CD8-positive, alpha-beta memory T cell (primary cell): ENCODE data around the gene PTHLH. TPM values are rescaled to one million over a fixed set of nuclear protein-coding genes. Genes with fewer than 3 reads are reported as not detected.

Experiments used
- CTCF ChIA-PET: fragments of 350-600 bp; sonication (Branson Sonifier 250); formaldehyde crosslinking; loops from one replicate; lab custom pipeline; 2021; ENCODE audit warnings: antibody characterized with exemption; lab: Charles Lee
- POLR2A ChIA-PET: fragments of 350-600 bp; sonication (Branson Sonifier 250); formaldehyde crosslinking; loops from one replicate; lab custom pipeline; 2021; ENCODE audit warnings: antibody characterized with exemption; lab: Charles Lee
- DNase-seq, 5 donors: peaks; one replicate each; pipeline versions ENCODE4 v3.0.0 to v3.0.0-alpha.2; 2020 to 2022; ENCODE audit warnings: mixed read lengths in 1 of 5
- H3K27ac ChIP-seq: one replicate; pipeline ENCODE4 v1.7.0; 2013; ENCODE audit warnings: low read depth, mild to moderate bottlenecking, low read length, moderate library complexity
- H3K27me3 ChIP-seq: 2 replicates; pipeline ENCODE4 v1.7.0; 2013; ENCODE audit warnings: low read length, mild to moderate bottlenecking; ENCODE audit not compliant: insufficient read depth, poor library complexity, severe bottlenecking
- H3K36me3 ChIP-seq: 2 replicates; pipeline ENCODE4 v1.7.0; 2013; ENCODE audit warnings: mild to moderate bottlenecking, low read length, moderate library complexity; ENCODE audit not compliant: insufficient read depth
- H3K4me1 ChIP-seq: 2 replicates; pipeline ENCODE4 v1.7.0; 2013; ENCODE audit warnings: mild to moderate bottlenecking, low read length, moderate library complexity; ENCODE audit not compliant: insufficient read depth
- H3K4me3 ChIP-seq: 2 replicates; pipeline ENCODE4 v1.7.0; 2013; ENCODE audit warnings: mild to moderate bottlenecking, low read length
- H3K9me3 ChIP-seq: 2 replicates; pipeline ENCODE4 v1.7.0; 2013; ENCODE audit warnings: mild to moderate bottlenecking, low read length
- H3K27ac Mint-ChIP-seq, 8 donors: one replicate each; pipeline ENCODE4 v1.8.0; 2020 to 2021; ENCODE audit warnings: mixed read lengths in 8 of 8, mild to moderate bottlenecking in 6 of 8, inconsistent platforms in 3 of 8, moderate library complexity in 3 of 8
- H3K27me3 Mint-ChIP-seq, 2 donors: one replicate each; pipeline ENCODE4 v1.8.0; 2020 to 2021; ENCODE audit warnings: mixed read lengths in 2 of 2, mild to moderate bottlenecking in 1 of 2, moderate library complexity in 1 of 2
- H3K36me3 Mint-ChIP-seq, 3 donors: one replicate each; pipeline ENCODE4 v1.8.0; 2020 to 2021; ENCODE audit warnings: mixed read lengths in 3 of 3, inconsistent platforms in 1 of 3, mild to moderate bottlenecking in 1 of 3
- H3K4me1 Mint-ChIP-seq, 3 donors: one replicate each; pipeline ENCODE4 v1.8.0; 2020 to 2021; ENCODE audit warnings: mixed read lengths in 3 of 3, inconsistent platforms in 1 of 3, mild to moderate bottlenecking in 1 of 3
- H3K4me3 Mint-ChIP-seq, 7 donors: one replicate each; pipeline ENCODE4 v1.8.0; 2020 to 2021; ENCODE audit warnings: mixed read lengths in 7 of 7, mild to moderate bottlenecking in 6 of 7, moderate library complexity in 4 of 7, inconsistent platforms in 2 of 7
- H3K9me3 Mint-ChIP-seq, 5 donors: one replicate each; pipeline ENCODE4 v1.8.0; 2020 to 2022; ENCODE audit warnings: mixed read lengths in 5 of 5, mild to moderate bottlenecking in 3 of 5, moderate library complexity in 2 of 5, inconsistent platforms in 1 of 5
- polyA plus RNA-seq: library from polyadenylated mRNA; unstranded; fragments of 300-500 nt; fragmentation: Illumina TruSeq; gene quantifications from one replicate; pipeline ENCODE4 v1.2.3, GENCODE V29; 2021
- total RNA-seq, 2 experiments: library from RNA; stranded (reverse); gene quantifications; one replicate each; pipeline ENCODE4 v1.2.3, GENCODE V29; 2021

Gene PTHLH
- total and polyA plus RNA-seq, 3 experiments from 2014 or later: 0.33 to 0.44 TPM; not detected in 1

- ChIA-PET POLR2A (no interaction called here), CTCF (no interaction called here)
- Histone ChIP-seq H3K36me3 (no peaks in the 10 kb centered on the region), H3K27me3 (peaks cover 54% of the 10 kb centered on the region), H3K27ac (no peak overlapping the region), H3K4me3 (no peak overlapping the region), H3K9me3 (no peaks in the 10 kb centered on the region), H3K4me1 (peaks cover 12% of the 10 kb centered on the region)
- Mint-ChIP-seq H3K9me3 (no peaks in the 10 kb centered on the region), H3K27ac (no peak overlapping the region), H3K27me3 (peaks cover 67 to 89% of the 10 kb centered on the region in 2 donors), H3K4me1 (peaks cover 20 to 38% (median 29%) of the 10 kb centered on the region in 3 donors), H3K36me3 (no peaks in the 10 kb centered on the region), H3K4me3 (peak overlapping the region in 4 of 7 donors; percentile 28 to 84 (median 61))
- no peak for DNase-seq
These were observed 927 bp downstream of the PTHLH start for GRCh38 chr12:27971606-27972005.

- no peaks in the 10 kb centered on the region for H3K36me3 Mint-ChIP-seq
- Histone ChIP-seq H3K9me3 (no peaks in the 10 kb centered on the region), H3K36me3 (no peaks in the 10 kb centered on the region), H3K27me3 (peaks cover 51% of the 10 kb centered on the region), H3K4me1 (peaks cover 12% of the 10 kb centered on the region), H3K27ac (no peak overlapping the region), H3K4me3 (no peak overlapping the region)
- ChIA-PET CTCF (no interaction called here), POLR2A (no interaction called here)
- H3K4me1 Mint-ChIP-seq: peaks cover 20 to 37% (median 29%) of the 10 kb centered on the region in 3 donors
- peak overlapping the region; percentile 56 to 84 (median 66) for H3K4me3 Mint-ChIP-seq
- H3K9me3 Mint-ChIP-seq: no peaks in the 10 kb centered on the region
- H3K27me3 Mint-ChIP-seq: peaks cover 66 to 89% of the 10 kb centered on the region in 2 donors
- no peak for DNase-seq
- H3K27ac Mint-ChIP-seq: no peak overlapping the region
These were observed 1.4 kb downstream of the PTHLH start for GRCh38 chr12:27971121-27971489.

- H3K4me1 ChIP-seq: peaks cover 12% of the 10 kb centered on the region
- H3K4me3 Mint-ChIP-seq: peak overlapping the region; percentile 56 to 84 (median 66)
- H3K4me1 Mint-ChIP-seq: peaks cover 20 to 32% (median 29%) of the 10 kb centered on the region in 3 donors
- H3K4me3 ChIP-seq: no peak overlapping the region
- no peaks in the 10 kb centered on the region for H3K36me3 Mint-ChIP-seq
- ChIA-PET POLR2A (no interaction called here), CTCF (no interaction called here)
- H3K9me3 Mint-ChIP-seq: no peaks in the 10 kb centered on the region
- H3K27me3 Mint-ChIP-seq: peaks cover 69 to 88% of the 10 kb centered on the region in 2 donors
- H3K27ac Mint-ChIP-seq: no peak overlapping the region
- DNase-seq: no peak
- peaks cover 46% of the 10 kb centered on the region for H3K27me3 ChIP-seq
- H3K36me3 ChIP-seq: no peaks in the 10 kb centered on the region
- H3K27ac ChIP-seq: no peak overlapping the region
- H3K9me3 ChIP-seq: no peaks in the 10 kb centered on the region
These were observed 2.0 kb downstream of the PTHLH start for GRCh38 chr12:27970401-27971120.

GRCh38 chr12:27969624-27970400 lies 2.7 kb downstream of the PTHLH start:
- ChIA-PET POLR2A (no interaction called here), CTCF (no interaction called here)
- peak overlapping the region; percentile 65 to 92 (median 83) for H3K4me3 Mint-ChIP-seq
- Histone ChIP-seq H3K36me3 (no peaks in the 10 kb centered on the region), H3K4me3 (peak overlapping the region; percentile 44), H3K27ac (no peak overlapping the region), H3K9me3 (no peaks in the 10 kb centered on the region), H3K27me3 (peaks cover 40% of the 10 kb centered on the region), H3K4me1 (peaks cover 12% of the 10 kb centered on the region)
- peak in 2 of 5 donors; percentile 14 to 16 for DNase-seq
- peaks cover 70 to 90% of the 10 kb centered on the region in 2 donors for H3K27me3 Mint-ChIP-seq
- H3K9me3 Mint-ChIP-seq: no peaks in the 10 kb centered on the region
- peak overlapping the region in 4 of 8 donors; percentile 8 to 87 (median 31) for H3K27ac Mint-ChIP-seq
- H3K36me3 Mint-ChIP-seq: no peaks in the 10 kb centered on the region
- peaks cover 18 to 30% (median 29%) of the 10 kb centered on the region in 3 donors for H3K4me1 Mint-ChIP-seq

- POLR2A ChIA-PET: no interaction called here
- Mint-ChIP-seq H3K9me3 (no peaks in the 10 kb centered on the region), H3K4me3 (peak overlapping the region; percentile 65 to 92 (median 83)), H3K27ac (peak overlapping the region in 2 of 8 donors; percentile 8 to 39), H3K27me3 (peaks cover 64 to 86% of the 10 kb centered on the region in 2 donors), H3K36me3 (no peaks in the 10 kb centered on the region), H3K4me1 (peaks cover 18 to 30% (median 29%) of the 10 kb centered on the region in 3 donors)
- CTCF ChIA-PET: no interaction called here
- H3K4me3 ChIP-seq: peak overlapping the region; percentile 44
- peaks cover 33% of the 10 kb centered on the region for H3K27me3 ChIP-seq
- peaks cover 12% of the 10 kb centered on the region for H3K4me1 ChIP-seq
- H3K9me3 ChIP-seq: no peaks in the 10 kb centered on the region
- H3K36me3 ChIP-seq: no peaks in the 10 kb centered on the region
- DNase-seq: no peak
- H3K27ac ChIP-seq: no peak overlapping the region
These were observed 3.4 kb downstream of the PTHLH start for GRCh38 chr12:27968972-27969623.

- Mint-ChIP-seq H3K27ac (no peak overlapping the region), H3K4me3 (no peak overlapping the region), H3K9me3 (no peaks in the 10 kb centered on the region), H3K36me3 (no peaks in the 10 kb centered on the region), H3K27me3 (peaks cover 59 to 84% of the 10 kb centered on the region in 2 donors), H3K4me1 (peaks cover 18 to 30% (median 29%) of the 10 kb centered on the region in 3 donors)
- CTCF ChIA-PET: no interaction called here
- Histone ChIP-seq H3K4me3 (no peak overlapping the region), H3K27me3 (peaks cover 27% of the 10 kb centered on the region), H3K4me1 (peaks cover 12% of the 10 kb centered on the region), H3K36me3 (no peaks in the 10 kb centered on the region), H3K9me3 (no peaks in the 10 kb centered on the region), H3K27ac (no peak overlapping the region)
- POLR2A ChIA-PET: no interaction called here
- DNase-seq: no peak
These were observed 4.9 kb downstream of the PTHLH start for GRCh38 chr12:27967551-27968054.

- ChIA-PET CTCF (no interaction called here), POLR2A (no interaction called here)
- H3K27me3 ChIP-seq: peaks cover 27% of the 10 kb centered on the region
- H3K27me3 Mint-ChIP-seq: peaks cover 56 to 84% of the 10 kb centered on the region in 2 donors
- H3K27ac ChIP-seq: no peak overlapping the region
- no peak overlapping the region for H3K27ac Mint-ChIP-seq
- peaks cover 12% of the 10 kb centered on the region for H3K4me1 ChIP-seq
- H3K4me3 Mint-ChIP-seq: no peak overlapping the region
- H3K4me3 ChIP-seq: no peak overlapping the region
- H3K36me3 ChIP-seq: no peaks in the 10 kb centered on the region
- no peaks in the 10 kb centered on the region for H3K9me3 ChIP-seq
- H3K9me3 Mint-ChIP-seq: no peaks in the 10 kb centered on the region
- no peak for DNase-seq
- no peaks in the 10 kb centered on the region for H3K36me3 Mint-ChIP-seq
- peaks cover 18 to 30% (median 29%) of the 10 kb centered on the region in 3 donors for H3K4me1 Mint-ChIP-seq
These were observed 5.7 kb downstream of the PTHLH start for GRCh38 chr12:27966870-27967269.
